Karpas-422 (cell line): ENCODE results near the gene NUCB1. TPM values are rescaled to one million over a fixed set of nuclear protein-coding genes. Genes with fewer than 3 reads are reported as not detected.
A peak's percentile ranks its signal among the peaks of the same experiment; 100 is the strongest.
"Not testable (repeated sequence)": the region's sequence is repeated elsewhere in the genome, so short reads cannot be mapped to it uniquely, and the experiment has no call there.

Experiments used
- DNase-seq: peaks from one replicate; pipeline ENCODE4 v3.0.0-alpha.2; 2015
- H2AFZ ChIP-seq: fragments of 200-600 bp; sonication (generic); 2 replicates; pipeline ENCODE4 v1.6.1; 2014; ENCODE audit warnings: antibody characterized with exemption, low read length, mixed read lengths
- H3K27ac ChIP-seq: fragments of 200-600 bp; sonication (generic); 2 replicates; pipeline ENCODE4 v1.5.1; 2014; ENCODE audit warnings: mild to moderate bottlenecking, low read length, moderate library complexity
- H3K27me3 ChIP-seq: fragments of 200-600 bp; sonication (generic); 2 replicates; pipeline ENCODE4 v1.6.1; 2014; ENCODE audit warnings: low read length, mixed read lengths
- H3K36me3 ChIP-seq: fragments of 200-600 bp; sonication (generic); 2 replicates; pipeline ENCODE4 v1.6.1; 2014; ENCODE audit warnings: low read length, mixed read lengths; ENCODE audit not compliant: insufficient read depth
- H3K4me1 ChIP-seq: fragments of 200-600 bp; sonication (generic); 2 replicates; pipeline ENCODE4 v1.6.1; 2014; ENCODE audit warnings: mild to moderate bottlenecking, low read length, mixed read lengths
- H3K4me2 ChIP-seq: fragments of 200-600 bp; sonication (generic); 2 replicates; pipeline ENCODE4 v1.6.1; 2014; ENCODE audit warnings: low read length, low read depth, mild to moderate bottlenecking; ENCODE audit not compliant: poor library complexity, severe bottlenecking
- H3K4me3 ChIP-seq: fragments of 200-600 bp; sonication (generic); 2 replicates; pipeline ENCODE4 v1.5.1; 2014; ENCODE audit warnings: mild to moderate bottlenecking, antibody characterized with exemption, low read length, mixed read lengths
- H3K79me2 ChIP-seq: fragments of 200-600 bp; sonication (generic); 2 replicates; pipeline ENCODE4 v1.6.1; 2014; ENCODE audit warnings: mild to moderate bottlenecking, low read length, mixed read lengths
- H3K9ac ChIP-seq: fragments of 200-600 bp; sonication (generic); 2 replicates; pipeline ENCODE4 v1.6.0; 2014; ENCODE audit warnings: low read length
- H3K9me2 ChIP-seq: fragments of 200-600 bp; sonication (generic), shearing (Covaris generic); replicated peaks from 2 replicates; pipeline ENCODE4 v1.6.0; 2014; ENCODE audit warnings: mild to moderate bottlenecking, low read length, moderate library complexity; ENCODE audit not compliant: insufficient read depth
- H3K9me3 ChIP-seq: fragments of 300-700, 200-600 bp; sonication (generic); 2 replicates; pipeline ENCODE4 v1.6.1; 2014; ENCODE audit warnings: low read length, mixed read lengths
- H4K20me1 ChIP-seq: fragments of 200-600 bp; sonication (generic); 2 replicates; pipeline ENCODE4 v1.6.1; 2014; ENCODE audit warnings: mild to moderate bottlenecking, antibody characterized with exemption, low read length, low read depth; ENCODE audit not compliant: insufficient read depth
- total RNA-seq: library from RNA; depleted of rRNA; stranded (reverse); fragments of >200 nt; shearing (Covaris generic); gene quantifications from 2 replicates; pipeline ENCODE4 v1.2.3, GENCODE V29; 2014; ENCODE audit warnings: low replicate concordance

The NUCB1 gene
- total RNA-seq, 1 experiment from 2014 or later = 57.5 TPM

DNA sequence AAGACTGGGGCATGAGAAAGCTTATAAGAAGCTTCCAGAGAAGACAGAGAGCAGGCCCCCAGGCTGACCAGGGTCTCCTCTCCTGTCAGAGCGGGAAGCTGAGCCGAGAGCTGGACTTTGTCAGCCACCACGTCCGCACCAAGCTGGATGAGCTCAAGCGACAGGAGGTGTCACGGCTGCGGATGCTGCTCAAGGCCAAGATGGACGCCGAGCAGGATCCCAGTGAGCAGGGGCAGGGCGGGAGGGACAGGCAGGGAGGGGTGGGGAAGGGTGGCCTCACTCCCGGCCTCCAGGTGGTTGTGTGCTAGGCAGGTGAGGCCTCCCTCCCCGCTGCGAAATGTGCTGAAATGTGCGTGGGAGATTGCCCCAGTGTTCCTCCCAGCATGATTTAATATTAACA lies 5.6 kb downstream of the NUCB1 start:
- H3K27ac ChIP-seq = no peak overlapping the region
- DNase-seq = no peak
- no peaks in the 10 kb centered on the region for H4K20me1 ChIP-seq
- H3K4me3 ChIP-seq = no peak overlapping the region
- no peaks in the 10 kb centered on the region for H3K27me3 ChIP-seq
- peaks cover 8% of the 10 kb centered on the region; the same call in 1 of the 2 replicates for H3K79me2 ChIP-seq
- H3K9me3 ChIP-seq = no peaks in the 10 kb centered on the region
- no peak overlapping the region for H2AFZ ChIP-seq
- no peak overlapping the region for H3K9ac ChIP-seq
- peaks cover 7% of the 10 kb centered on the region; the same call in 1 of the 2 replicates for H3K36me3 ChIP-seq
- no peak overlapping the region for H3K4me2 ChIP-seq
- peaks cover 12% of the 10 kb centered on the region for H3K4me1 ChIP-seq
- H3K9me2 ChIP-seq = no peaks in the 10 kb centered on the region

DNA sequence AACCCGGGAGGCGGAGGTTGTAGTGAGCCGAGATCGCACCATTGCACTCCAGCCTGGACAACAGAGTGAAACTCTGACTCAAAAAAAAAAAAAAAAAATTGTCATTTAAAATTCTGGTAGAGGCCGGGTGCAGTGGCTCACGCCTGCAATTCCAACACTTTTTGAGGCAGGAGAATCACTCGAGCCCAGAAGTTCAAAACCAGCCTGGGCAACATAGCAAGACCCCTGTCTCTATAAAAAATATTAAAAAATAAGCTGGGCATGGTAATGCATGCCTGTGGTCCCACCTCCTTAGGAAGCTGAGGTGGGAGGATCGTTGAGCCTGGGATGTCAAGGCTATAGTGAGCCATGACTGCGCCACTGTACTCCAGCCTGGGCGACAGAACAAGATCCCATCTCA lies 6.2 kb downstream of the NUCB1 start:
- Histone ChIP-seq H3K4me3 (no peak overlapping the region), H3K9me3 (no peaks in the 10 kb centered on the region), H3K9ac (no peak overlapping the region), H4K20me1 (no peaks in the 10 kb centered on the region), H3K27ac (no peak overlapping the region), H3K4me1 (peaks cover 6% of the 10 kb centered on the region), H2AFZ (no peak overlapping the region), H3K36me3 (peaks cover 8% of the 10 kb centered on the region; the same call in 1 of the 2 replicates), H3K4me2 (no peak overlapping the region), H3K27me3 (no peaks in the 10 kb centered on the region), H3K9me2 (no peaks in the 10 kb centered on the region), H3K79me2 (peaks cover 3% of the 10 kb centered on the region; the same call in 1 of the 2 replicates)
- no peak for DNase-seq

DNA sequence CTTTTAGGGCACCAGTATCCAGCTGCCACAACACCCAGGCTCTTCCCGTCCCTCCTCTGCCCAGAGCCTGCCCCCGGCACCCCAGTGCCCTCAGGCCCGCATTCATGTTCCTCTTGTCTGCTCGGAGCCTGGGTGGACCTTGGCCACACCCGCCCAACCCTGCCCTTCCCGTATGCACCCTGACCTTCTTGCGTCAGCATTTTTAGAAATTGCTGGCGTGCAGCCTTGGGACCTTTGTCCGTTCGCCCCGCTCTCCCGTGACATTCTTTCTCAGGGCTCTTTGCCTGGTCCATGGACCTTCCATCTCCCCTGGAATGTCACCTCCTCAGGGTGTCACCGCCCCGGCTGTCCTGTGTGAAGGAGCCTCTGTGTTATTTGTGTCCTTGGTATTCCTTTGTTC lies 7.6 kb downstream of the NUCB1 start:
- H3K4me1 ChIP-seq = peaks cover 6% of the 10 kb centered on the region
- H3K27ac ChIP-seq = no peak overlapping the region
- DNase-seq = no peak
- no peaks in the 10 kb centered on the region for H3K27me3 ChIP-seq
- no peak overlapping the region for H3K9ac ChIP-seq
- H3K4me2 ChIP-seq = no peak overlapping the region
- no peaks in the 10 kb centered on the region for H3K9me2 ChIP-seq
- no peak overlapping the region for H2AFZ ChIP-seq
- peaks cover 8% of the 10 kb centered on the region; the same call in 1 of the 2 replicates for H3K36me3 ChIP-seq
- H4K20me1 ChIP-seq = no peaks in the 10 kb centered on the region
- H3K9me3 ChIP-seq = no peaks in the 10 kb centered on the region
- H3K4me3 ChIP-seq = no peak overlapping the region
- no peaks in the 10 kb centered on the region for H3K79me2 ChIP-seq

GRCh38 chr19:48909424-48910077 lies 9.4 kb downstream of the NUCB1 start:
- DNase-seq = peak; percentile 61
- H4K20me1 ChIP-seq, H3K9me2 ChIP-seq, H3K4me3 ChIP-seq, H3K9ac ChIP-seq, H3K4me2 ChIP-seq, H3K79me2 ChIP-seq, H3K9me3 ChIP-seq, H3K27me3 ChIP-seq, H3K4me1 ChIP-seq, H2AFZ ChIP-seq, H3K36me3 ChIP-seq: not testable (repeated sequence)
- H3K27ac ChIP-seq = 0 out of 2 replicates have a peak overlapping the region, but pooled peaks have one; percentile 24

DNA sequence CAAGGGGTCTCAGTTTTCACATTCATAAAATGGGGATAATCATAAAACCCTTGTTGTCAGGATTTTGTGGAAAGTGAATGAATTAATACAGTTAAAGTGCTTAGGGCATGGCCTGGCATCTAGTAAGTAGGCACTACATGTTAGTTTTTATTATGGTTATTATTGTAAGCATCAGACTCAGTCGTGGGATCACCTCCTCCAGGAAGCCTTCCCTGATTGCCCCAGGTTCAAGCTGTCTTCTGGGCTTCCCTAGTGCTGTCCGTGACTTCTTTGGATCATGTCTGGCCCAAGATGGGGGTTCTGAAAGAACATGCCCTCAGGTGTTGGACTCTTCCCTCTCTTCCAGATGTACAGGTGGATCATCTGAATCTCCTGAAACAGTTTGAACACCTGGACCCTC lies 10.7 kb downstream of the NUCB1 start:
- Histone ChIP-seq H4K20me1 (no peaks in the 10 kb centered on the region), H2AFZ (no peak overlapping the region), H3K9ac (no peak overlapping the region), H3K79me2 (no peaks in the 10 kb centered on the region), H3K27ac (no peak overlapping the region), H3K4me1 (peaks cover 6% of the 10 kb centered on the region), H3K9me2 (no peaks in the 10 kb centered on the region), H3K27me3 (no peaks in the 10 kb centered on the region), H3K36me3 (peaks cover 4% of the 10 kb centered on the region; the same call in 1 of the 2 replicates), H3K9me3 (no peaks in the 10 kb centered on the region), H3K4me3 (no peak overlapping the region), H3K4me2 (no peak overlapping the region)
- no peak for DNase-seq

GRCh38 chr19:48913114-48913889 lies 13.2 kb downstream of the NUCB1 start:
- Histone ChIP-seq H3K4me1 (peaks cover 13% of the 10 kb centered on the region), H3K27me3 (no peaks in the 10 kb centered on the region), H3K9me3 (no peaks in the 10 kb centered on the region), H4K20me1 (no peaks in the 10 kb centered on the region), H3K9me2 (no peaks in the 10 kb centered on the region), H3K36me3 (peaks cover 4% of the 10 kb centered on the region; the same call in 1 of the 2 replicates), H2AFZ (no peak overlapping the region), H3K4me2 (no peak overlapping the region), H3K9ac (no peak overlapping the region), H3K4me3 (no peak overlapping the region), H3K27ac (no peak overlapping the region), H3K79me2 (no peaks in the 10 kb centered on the region)
- DNase-seq = peak; percentile 87

GRCh38 chr19:48914181-48914580 lies 14.1 kb downstream of the NUCB1 start:
- Histone ChIP-seq H3K79me2 (no peaks in the 10 kb centered on the region), H3K36me3 (peaks cover 4% of the 10 kb centered on the region; the same call in 1 of the 2 replicates), H3K27me3 (no peaks in the 10 kb centered on the region), H3K4me3 (no peak overlapping the region), H3K9ac (no peak overlapping the region), H3K9me3 (no peaks in the 10 kb centered on the region), H2AFZ (no peak overlapping the region), H3K9me2 (no peaks in the 10 kb centered on the region), H3K4me1 (peaks cover 15% of the 10 kb centered on the region), H3K4me2 (no peak overlapping the region), H3K27ac (no peak overlapping the region), H4K20me1 (no peaks in the 10 kb centered on the region)
- DNase-seq = no peak

- Histone ChIP-seq H3K4me3 (no peak overlapping the region), H2AFZ (no peak overlapping the region), H3K4me2 (no peak overlapping the region), H3K27me3 (no peaks in the 10 kb centered on the region), H4K20me1 (no peaks in the 10 kb centered on the region), H3K9me2 (no peaks in the 10 kb centered on the region), H3K9me3 (no peaks in the 10 kb centered on the region), H3K79me2 (no peaks in the 10 kb centered on the region), H3K4me1 (peaks cover 9% of the 10 kb centered on the region), H3K27ac (no peak overlapping the region), H3K36me3 (peaks cover under 1% of the 10 kb centered on the region; the same call in 1 of the 2 replicates), H3K9ac (no peak overlapping the region)
- DNase-seq = no peak
These were observed 15.6 kb downstream of the NUCB1 start for GRCh38 chr19:48915757-48916156.
